ENCODE measurements around the gene LRRC25.

The LRRC25 gene
- 0.17 to 1.5 (median 0.17) reads per million in 3 donors for total RNA-seq

DNA sequence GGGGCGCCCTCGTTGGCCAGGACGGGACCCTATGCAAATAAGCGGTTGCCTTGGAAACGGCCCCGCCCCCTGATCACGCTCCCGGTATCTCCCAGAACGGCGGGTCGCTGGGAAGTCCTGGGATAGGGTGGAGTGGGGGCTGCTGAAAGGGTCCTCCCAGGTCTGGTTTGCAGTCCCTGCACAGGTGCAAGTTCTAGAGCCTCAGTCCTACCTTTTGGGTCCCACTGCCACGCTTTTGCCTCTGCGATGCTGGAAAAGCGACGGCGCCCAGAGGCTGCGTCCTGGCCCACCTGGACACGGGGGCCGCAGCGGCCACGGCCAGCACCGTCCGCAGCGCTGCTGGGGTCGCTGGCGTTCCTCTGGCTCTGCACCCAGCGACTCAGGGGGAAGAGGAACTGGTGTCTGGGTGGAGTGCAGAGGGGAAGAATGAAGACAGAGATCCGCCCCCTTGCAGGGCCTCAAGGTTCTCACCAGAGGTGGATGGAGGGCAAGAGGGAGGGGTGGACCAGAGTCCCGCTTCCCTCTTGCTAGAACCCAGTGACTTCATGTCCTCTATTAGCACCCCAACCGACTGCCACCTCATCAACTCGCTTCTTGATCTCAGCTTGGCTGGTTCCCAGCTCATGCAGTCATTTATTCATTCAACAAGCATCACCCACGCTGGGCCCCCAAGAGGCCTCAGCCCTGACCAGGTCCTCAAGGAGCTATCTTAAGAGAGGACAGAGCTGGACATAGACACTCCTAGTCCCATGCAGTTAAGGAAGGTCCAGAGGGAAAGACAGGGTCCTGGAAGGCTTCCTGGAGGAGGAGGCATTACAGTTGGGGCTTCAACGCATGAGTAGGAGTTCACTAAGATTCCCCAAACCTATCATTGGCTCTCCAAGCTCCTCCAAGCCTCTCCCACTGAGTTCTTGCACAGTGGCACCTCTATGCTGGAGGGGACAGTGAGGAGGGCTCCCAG lies at the start of gene LRRC25:
Gene LRRC25 (minus strand): TSS at position 381 of the 961 bp plus-strand sequence. CDS start 659 bp downstream, outside the sequence.
- no peaks in the 10 kb centered on the region for H3K36me3 ChIP-seq (ENCODE audit: control insufficient read depth, insufficient read depth, low read length)
- H3K4me1 ChIP-seq (ENCODE audit: control insufficient read depth, insufficient read depth, low read length, poor library complexity, severe bottlenecking): peaks cover 8% of the 10 kb centered on the region
- H3K4me3 ChIP-seq (ENCODE audit: insufficient read depth, low read depth, low read length, poor library complexity, severe bottlenecking): no peak within 1 kb of the TSS
- H3K9me3 ChIP-seq (ENCODE audit: control insufficient read depth, low read length): no peaks in the 10 kb centered on the region
- no peak within 1 kb of the TSS for H3K27ac ChIP-seq (ENCODE audit: insufficient read depth, low read length, poor library complexity, severe bottlenecking)
- no peak for DNase-seq
- H3K27me3 ChIP-seq (replicated peaks; ENCODE audit: control insufficient read depth, insufficient read depth, low read length, poor library complexity, severe bottlenecking): peaks cover 8% of the 10 kb centered on the region

GRCh38 chr19:18446811-18447359 lies 49.5 kb upstream of the LRRC25 start:
- peaks cover 10% of the 10 kb centered on the region for H3K4me1 ChIP-seq (ENCODE audit: control insufficient read depth, insufficient read depth, low read length, poor library complexity, severe bottlenecking)
- H3K36me3 ChIP-seq (ENCODE audit: control insufficient read depth, insufficient read depth, low read length): peaks cover 77% of the 10 kb centered on the region

DNA sequence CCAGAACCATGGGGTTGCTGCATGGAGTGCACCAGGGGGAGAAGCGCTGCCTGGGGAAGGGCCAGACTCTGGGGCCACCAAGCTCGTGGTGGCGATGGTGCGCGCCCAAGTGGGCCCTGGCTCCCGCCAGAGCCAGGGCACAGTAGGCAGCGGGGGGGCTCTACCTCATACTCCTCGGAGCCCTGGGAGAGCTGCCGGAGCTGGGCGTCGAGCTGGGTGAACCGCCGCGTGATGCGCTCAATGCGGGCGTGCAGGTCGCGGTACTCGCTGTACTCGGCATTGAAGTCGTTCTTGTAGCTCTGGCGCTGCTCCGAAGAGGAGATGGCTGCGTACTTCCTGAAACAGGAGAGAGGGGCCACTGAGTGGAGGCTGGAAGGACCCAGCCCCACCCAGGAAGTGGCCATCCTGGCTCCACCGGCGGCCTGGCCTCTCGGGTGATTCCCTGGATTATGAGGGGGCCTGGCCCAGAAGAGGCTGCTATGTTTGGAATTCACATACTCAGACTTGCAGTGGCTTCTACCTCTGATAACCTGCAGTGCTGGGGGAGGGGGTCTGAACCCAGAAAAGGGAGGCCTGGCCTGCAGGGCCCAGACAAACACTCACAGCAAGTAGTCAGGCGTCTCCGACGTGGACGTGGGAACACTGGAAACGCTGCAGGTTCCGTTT lies 48.9 kb upstream of the LRRC25 start:
- no peaks in the 10 kb centered on the region for H3K9me3 ChIP-seq (ENCODE audit: control insufficient read depth, low read length)
- no peak overlapping the region for H3K4me3 ChIP-seq (ENCODE audit: insufficient read depth, low read depth, low read length, poor library complexity, severe bottlenecking)
- H3K27me3 ChIP-seq (replicated peaks; ENCODE audit: control insufficient read depth, insufficient read depth, low read length, poor library complexity, severe bottlenecking): no peaks in the 10 kb centered on the region
- no peak overlapping the region for H3K27ac ChIP-seq (ENCODE audit: insufficient read depth, low read length, poor library complexity, severe bottlenecking)
- H3K36me3 ChIP-seq (ENCODE audit: control insufficient read depth, insufficient read depth, low read length): peaks cover 71% of the 10 kb centered on the region
- DNase-seq: no peak
- peaks cover 13% of the 10 kb centered on the region for H3K4me1 ChIP-seq (ENCODE audit: control insufficient read depth, insufficient read depth, low read length, poor library complexity, severe bottlenecking)

More at GRCh38 chr19:18446811-18447359, 49.5 kb upstream of the LRRC25 start:
- no peak overlapping the region for H3K27ac ChIP-seq (ENCODE audit: insufficient read depth, low read length, poor library complexity, severe bottlenecking)
- no peak overlapping the region for H3K4me3 ChIP-seq (ENCODE audit: insufficient read depth, low read depth, low read length, poor library complexity, severe bottlenecking)
- DNase-seq: no peak
- no peaks in the 10 kb centered on the region for H3K27me3 ChIP-seq (replicated peaks; ENCODE audit: control insufficient read depth, insufficient read depth, low read length, poor library complexity, severe bottlenecking)
- no peaks in the 10 kb centered on the region for H3K9me3 ChIP-seq (ENCODE audit: control insufficient read depth, low read length)

DNA sequence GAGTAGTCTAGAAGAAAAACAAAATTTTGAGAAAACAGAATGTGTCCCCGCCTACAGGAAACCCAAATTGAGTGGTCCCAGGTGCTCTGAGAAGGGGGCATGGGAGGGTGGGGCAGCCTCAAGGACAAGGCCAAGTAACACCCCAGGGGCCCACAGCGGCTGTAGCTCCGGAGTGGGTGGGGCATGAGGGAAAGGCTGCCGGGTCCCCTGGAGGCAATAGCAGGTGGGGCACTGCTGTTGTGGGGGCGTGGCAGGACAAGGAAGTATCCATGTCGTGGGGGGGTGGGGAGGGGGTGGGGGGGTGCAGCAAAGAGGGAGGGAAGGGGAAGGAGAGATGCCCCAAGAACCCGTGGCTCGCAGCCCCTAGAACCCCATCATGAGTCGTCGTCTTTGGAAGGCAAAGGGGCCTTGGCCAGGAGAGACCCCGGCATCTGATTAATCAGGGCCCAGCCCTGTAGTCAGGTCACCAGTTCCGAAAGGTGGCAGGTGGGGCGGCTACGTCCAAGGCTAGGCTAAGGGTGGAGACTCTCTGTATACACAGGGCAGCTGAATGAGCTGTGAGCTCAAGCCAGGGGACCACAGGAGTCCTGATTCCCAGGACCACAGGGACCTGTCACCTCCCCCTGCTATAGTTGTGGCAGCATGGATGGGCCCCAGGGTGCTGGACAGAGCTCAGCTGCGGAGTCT lies 48.0 kb upstream of the LRRC25 start:
- no peak for DNase-seq
- H3K9me3 ChIP-seq (ENCODE audit: control insufficient read depth, low read length): no peaks in the 10 kb centered on the region
- H3K27ac ChIP-seq (ENCODE audit: insufficient read depth, low read length, poor library complexity, severe bottlenecking): no peak overlapping the region
- H3K27me3 ChIP-seq (replicated peaks; ENCODE audit: control insufficient read depth, insufficient read depth, low read length, poor library complexity, severe bottlenecking): no peaks in the 10 kb centered on the region
- H3K4me1 ChIP-seq (ENCODE audit: control insufficient read depth, insufficient read depth, low read length, poor library complexity, severe bottlenecking): peaks cover 9% of the 10 kb centered on the region
- no peak overlapping the region for H3K4me3 ChIP-seq (ENCODE audit: insufficient read depth, low read depth, low read length, poor library complexity, severe bottlenecking)
- peaks cover 64% of the 10 kb centered on the region for H3K36me3 ChIP-seq (ENCODE audit: control insufficient read depth, insufficient read depth, low read length)

GRCh38 chr19:18444513-18444912 lies 47.1 kb upstream of the LRRC25 start:
- H3K4me3 ChIP-seq (ENCODE audit: insufficient read depth, low read depth, low read length, poor library complexity, severe bottlenecking): no peak overlapping the region
- no peak for DNase-seq
- H3K36me3 ChIP-seq (ENCODE audit: control insufficient read depth, insufficient read depth, low read length): peaks cover 55% of the 10 kb centered on the region
- no peak overlapping the region for H3K27ac ChIP-seq (ENCODE audit: insufficient read depth, low read length, poor library complexity, severe bottlenecking)
- H3K4me1 ChIP-seq (ENCODE audit: control insufficient read depth, insufficient read depth, low read length, poor library complexity, severe bottlenecking): peaks cover 9% of the 10 kb centered on the region
- H3K27me3 ChIP-seq (replicated peaks; ENCODE audit: control insufficient read depth, insufficient read depth, low read length, poor library complexity, severe bottlenecking): no peaks in the 10 kb centered on the region
- H3K9me3 ChIP-seq (ENCODE audit: control insufficient read depth, low read length): no peaks in the 10 kb centered on the region

GRCh38 chr19:18443831-18444230 lies 46.4 kb upstream of the LRRC25 start:
- Histone ChIP-seq H3K27me3 (replicated peaks; ENCODE audit: control insufficient read depth, insufficient read depth, low read length, poor library complexity, severe bottlenecking) (no peaks in the 10 kb centered on the region), H3K27ac (ENCODE audit: insufficient read depth, low read length, poor library complexity, severe bottlenecking) (no peak overlapping the region), H3K4me1 (ENCODE audit: control insufficient read depth, insufficient read depth, low read length, poor library complexity, severe bottlenecking) (peaks cover 9% of the 10 kb centered on the region), H3K4me3 (ENCODE audit: insufficient read depth, low read depth, low read length, poor library complexity, severe bottlenecking) (no peak overlapping the region), H3K9me3 (ENCODE audit: control insufficient read depth, low read length) (no peaks in the 10 kb centered on the region), H3K36me3 (ENCODE audit: control insufficient read depth, insufficient read depth, low read length) (peaks cover 48% of the 10 kb centered on the region)
- no peak for DNase-seq

- Histone ChIP-seq H3K27me3 (replicated peaks; ENCODE audit: control insufficient read depth, insufficient read depth, low read length, poor library complexity, severe bottlenecking) (no peaks in the 10 kb centered on the region), H3K4me3 (ENCODE audit: insufficient read depth, low read depth, low read length, poor library complexity, severe bottlenecking) (no peak overlapping the region), H3K9me3 (ENCODE audit: control insufficient read depth, low read length) (no peaks in the 10 kb centered on the region), H3K4me1 (ENCODE audit: control insufficient read depth, insufficient read depth, low read length, poor library complexity, severe bottlenecking) (peaks cover 10% of the 10 kb centered on the region), H3K36me3 (ENCODE audit: control insufficient read depth, insufficient read depth, low read length) (peaks cover 44% of the 10 kb centered on the region), H3K27ac (ENCODE audit: insufficient read depth, low read length, poor library complexity, severe bottlenecking) (no peak overlapping the region)
- no peak for DNase-seq
These were observed 46.0 kb upstream of the LRRC25 start for GRCh38 chr19:18443406-18443805.

DNA sequence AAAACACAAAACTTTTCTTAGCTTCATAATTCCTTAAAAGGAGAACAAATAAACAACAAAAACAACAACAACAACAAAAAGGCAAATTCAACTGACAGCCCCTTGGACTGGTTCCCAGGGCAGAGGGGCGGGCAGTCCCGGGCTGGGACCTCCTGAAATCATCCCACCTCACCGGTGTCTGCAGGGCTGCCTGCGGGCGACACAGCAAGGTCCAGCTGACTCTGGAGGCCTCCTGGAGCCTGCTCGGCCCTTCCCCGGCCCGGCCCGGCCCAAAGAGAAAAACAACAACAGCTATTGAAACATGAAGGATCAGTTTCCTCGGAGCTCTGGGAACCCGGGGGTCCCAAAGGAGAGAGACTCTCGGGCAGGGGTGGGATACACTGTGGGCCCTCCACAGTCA lies 45.5 kb upstream of the LRRC25 start:
- Histone ChIP-seq H3K9me3 (ENCODE audit: control insufficient read depth, low read length) (no peaks in the 10 kb centered on the region), H3K4me1 (ENCODE audit: control insufficient read depth, insufficient read depth, low read length, poor library complexity, severe bottlenecking) (peaks cover 13% of the 10 kb centered on the region), H3K36me3 (ENCODE audit: control insufficient read depth, insufficient read depth, low read length) (peaks cover 40% of the 10 kb centered on the region), H3K4me3 (ENCODE audit: insufficient read depth, low read depth, low read length, poor library complexity, severe bottlenecking) (no peak overlapping the region), H3K27me3 (replicated peaks; ENCODE audit: control insufficient read depth, insufficient read depth, low read length, poor library complexity, severe bottlenecking) (no peaks in the 10 kb centered on the region), H3K27ac (ENCODE audit: insufficient read depth, low read length, poor library complexity, severe bottlenecking) (no peak overlapping the region)
- no peak for DNase-seq

GRCh38 chr19:18441804-18442788 lies 44.7 kb upstream of the LRRC25 start:
- H3K4me1 ChIP-seq (ENCODE audit: control insufficient read depth, insufficient read depth, low read length, poor library complexity, severe bottlenecking): peaks cover 14% of the 10 kb centered on the region
- peaks cover 37% of the 10 kb centered on the region for H3K36me3 ChIP-seq (ENCODE audit: control insufficient read depth, insufficient read depth, low read length)
- H3K27ac ChIP-seq (ENCODE audit: insufficient read depth, low read length, poor library complexity, severe bottlenecking): no peak overlapping the region
- H3K27me3 ChIP-seq (replicated peaks; ENCODE audit: control insufficient read depth, insufficient read depth, low read length, poor library complexity, severe bottlenecking): no peaks in the 10 kb centered on the region
- H3K4me3 ChIP-seq (ENCODE audit: insufficient read depth, low read depth, low read length, poor library complexity, severe bottlenecking): no peak overlapping the region
- H3K9me3 ChIP-seq (ENCODE audit: control insufficient read depth, low read length): no peaks in the 10 kb centered on the region
- peak; percentile 42 to 63 (median 51) for DNase-seq
